Memory B cell (primary cell): ENCODE results near the gene DDN.

ENCODE experiments used
- ATAC-seq: fragments of 150-1000 bp; cut with Tn5 transposase; 2 replicates; pipeline ENCODE4 v1.10.0; 2021; ENCODE audit warnings: low read depth, mild to moderate bottlenecking, moderate library complexity
- DNase-seq, 2 donors: peaks; one replicate each; pipeline ENCODE4 v3.0.0; 2022; ENCODE audit warnings: low spot score in 2 of 2
- H3K27ac Mint-ChIP-seq: one replicate; pipeline ENCODE4 v1.8.0; 2022; ENCODE audit warnings: mild to moderate bottlenecking, moderate library complexity, mixed read lengths
- H3K27me3 Mint-ChIP-seq: one replicate; pipeline ENCODE4 v1.8.0; 2022; ENCODE audit warnings: mixed read lengths
- H3K36me3 Mint-ChIP-seq: one replicate; pipeline ENCODE4 v1.8.0; 2022; ENCODE audit warnings: mild to moderate bottlenecking, mixed read lengths
- H3K4me1 Mint-ChIP-seq: one replicate; pipeline ENCODE4 v1.8.0; 2022; ENCODE audit warnings: mixed read lengths
- H3K4me3 Mint-ChIP-seq: one replicate; pipeline ENCODE4 v1.8.0; 2022; ENCODE audit warnings: mild to moderate bottlenecking, moderate library complexity, mixed read lengths
- H3K9me3 Mint-ChIP-seq: one replicate; pipeline ENCODE4 v1.8.0; 2022; ENCODE audit warnings: mixed read lengths

The DDN gene

GRCh38 chr12:48990552-48990951 is 8.6 kb downstream of the DDN start:
- Mint-ChIP-seq H3K36me3 (no peaks in the 10 kb centered on the region), H3K27me3 (peaks cover 30% of the 10 kb centered on the region), H3K27ac (no peak overlapping the region), H3K4me3 (no peak overlapping the region), H3K9me3 (no peaks in the 10 kb centered on the region), H3K4me1 (peaks cover 12% of the 10 kb centered on the region)
- no peak for ATAC-seq
- no peak for DNase-seq

GRCh38 chr12:48988030-48988649 is 11.0 kb downstream of the DDN start:
- ATAC-seq, result peak; percentile 74
- Mint-ChIP-seq H3K4me1 (peaks cover 5% of the 10 kb centered on the region), H3K9me3 (no peaks in the 10 kb centered on the region), H3K4me3 (no peak overlapping the region), H3K36me3 (no peaks in the 10 kb centered on the region), H3K27me3 (peaks cover 20% of the 10 kb centered on the region), H3K27ac (no peak overlapping the region)
- DNase-seq, result peak; percentile 65 to 79

- no peak overlapping the region for H3K4me3 Mint-ChIP-seq
Observed at GRCh38 chr12:48986720-48987291, 12.4 kb downstream of the DDN start.

GRCh38 chr12:48985901-48986300 is 13.3 kb downstream of the DDN start:
- no peaks in the 10 kb centered on the region for H3K36me3 Mint-ChIP-seq
- H3K4me1 Mint-ChIP-seq, result peaks cover 13% of the 10 kb centered on the region
- no peak overlapping the region for H3K4me3 Mint-ChIP-seq
- H3K9me3 Mint-ChIP-seq, result no peaks in the 10 kb centered on the region
- peaks cover 27% of the 10 kb centered on the region for H3K27me3 Mint-ChIP-seq
- DNase-seq, result no peak
- ATAC-seq, result no peak
- no peak overlapping the region for H3K27ac Mint-ChIP-seq

More at GRCh38 chr12:48986720-48987291, 12.4 kb downstream of the DDN start:
- H3K27ac Mint-ChIP-seq, result no peak overlapping the region
- H3K9me3 Mint-ChIP-seq, result no peaks in the 10 kb centered on the region
- H3K27me3 Mint-ChIP-seq, result peaks cover 24% of the 10 kb centered on the region
- DNase-seq (no peak), ATAC-seq (no peak)
- peaks cover 7% of the 10 kb centered on the region for H3K4me1 Mint-ChIP-seq
- no peaks in the 10 kb centered on the region for H3K36me3 Mint-ChIP-seq

- H3K27me3 Mint-ChIP-seq, result peaks cover 23% of the 10 kb centered on the region
- peaks cover 16% of the 10 kb centered on the region for H3K4me1 Mint-ChIP-seq
- no peaks in the 10 kb centered on the region for H3K9me3 Mint-ChIP-seq
- ATAC-seq (no peak), DNase-seq (no peak)
- H3K27ac Mint-ChIP-seq, result no peak overlapping the region
- H3K4me3 Mint-ChIP-seq, result no peak overlapping the region
- no peaks in the 10 kb centered on the region for H3K36me3 Mint-ChIP-seq
Observed at GRCh38 chr12:48985475-48985897, 13.7 kb downstream of the DDN start.

GRCh38 chr12:48982397-48983080 is 16.6 kb downstream of the DDN start:
- Mint-ChIP-seq H3K27me3 (peaks cover 20% of the 10 kb centered on the region), H3K4me1 (peaks cover 27% of the 10 kb centered on the region), H3K9me3 (no peaks in the 10 kb centered on the region), H3K36me3 (no peaks in the 10 kb centered on the region), H3K4me3 (peak overlapping the region; percentile 44), H3K27ac (peak overlapping the region; percentile 88)
- ATAC-seq, result no peak
- no peak for DNase-seq

GRCh38 chr12:48981757-48982157 is 17.4 kb downstream of the DDN start:
- ATAC-seq (no peak), DNase-seq (no peak)
- Mint-ChIP-seq H3K27ac (peak overlapping the region; percentile 88), H3K4me3 (peak overlapping the region; percentile 85), H3K9me3 (no peaks in the 10 kb centered on the region), H3K4me1 (peaks cover 32% of the 10 kb centered on the region), H3K36me3 (no peaks in the 10 kb centered on the region), H3K27me3 (peaks cover 28% of the 10 kb centered on the region)

DNA sequence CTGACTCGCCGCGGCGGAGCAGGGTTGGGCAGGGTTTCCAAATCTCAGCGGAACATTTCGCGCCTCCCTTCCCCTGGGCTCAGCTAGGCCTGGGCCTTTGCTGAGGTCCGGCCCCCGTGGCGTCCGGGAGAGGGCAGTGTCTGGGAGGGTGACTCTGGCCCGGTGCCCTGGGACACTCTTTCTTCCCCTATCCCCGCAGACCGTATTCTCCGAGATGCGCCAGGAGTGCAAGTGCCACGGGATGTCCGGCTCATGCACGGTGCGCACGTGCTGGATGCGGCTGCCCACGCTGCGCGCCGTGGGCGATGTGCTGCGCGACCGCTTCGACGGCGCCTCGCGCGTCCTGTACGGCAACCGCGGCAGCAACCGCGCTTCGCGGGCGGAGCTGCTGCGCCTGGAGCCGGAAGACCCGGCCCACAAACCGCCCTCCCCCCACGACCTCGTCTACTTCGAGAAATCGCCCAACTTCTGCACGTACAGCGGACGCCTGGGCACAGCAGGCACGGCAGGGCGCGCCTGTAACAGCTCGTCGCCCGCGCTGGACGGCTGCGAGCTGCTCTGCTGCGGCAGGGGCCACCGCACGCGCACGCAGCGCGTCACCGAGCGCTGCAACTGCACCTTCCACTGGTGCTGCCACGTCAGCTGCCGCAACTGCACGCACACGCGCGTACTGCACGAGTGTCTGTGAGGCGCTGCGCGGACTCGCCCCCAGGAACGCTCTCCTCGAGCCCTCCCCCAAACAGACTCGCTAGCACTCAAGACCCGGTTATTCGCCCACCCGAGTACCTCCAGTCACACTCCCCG is 18.0 kb downstream of the DDN start:
- H3K36me3 Mint-ChIP-seq, result no peaks in the 10 kb centered on the region
- peak overlapping the region; percentile 85 for H3K4me3 Mint-ChIP-seq
- H3K27ac Mint-ChIP-seq, result peak overlapping the region; percentile 88
- ATAC-seq (peak; percentile 23), DNase-seq (no peak)
- H3K4me1 Mint-ChIP-seq, result peaks cover 32% of the 10 kb centered on the region
- no peaks in the 10 kb centered on the region for H3K9me3 Mint-ChIP-seq
- H3K27me3 Mint-ChIP-seq, result peaks cover 26% of the 10 kb centered on the region

- peak overlapping the region; percentile 85 for H3K4me3 Mint-ChIP-seq
- peak overlapping the region; percentile 56 for H3K27ac Mint-ChIP-seq
- peak; percentile 9 for ATAC-seq
- H3K36me3 Mint-ChIP-seq, result no peaks in the 10 kb centered on the region
- peaks cover 32% of the 10 kb centered on the region for H3K4me1 Mint-ChIP-seq
- peaks cover 23% of the 10 kb centered on the region for H3K27me3 Mint-ChIP-seq
- DNase-seq, result no peak
- H3K9me3 Mint-ChIP-seq, result no peaks in the 10 kb centered on the region
Observed at GRCh38 chr12:48980389-48980952, 18.7 kb downstream of the DDN start.

- Mint-ChIP-seq H3K27ac (peak overlapping the region; percentile 56), H3K9me3 (no peaks in the 10 kb centered on the region), H3K4me3 (peak overlapping the region; percentile 85), H3K4me1 (peaks cover 32% of the 10 kb centered on the region), H3K27me3 (peaks cover 21% of the 10 kb centered on the region), H3K36me3 (no peaks in the 10 kb centered on the region)
- peak; percentile 23 for ATAC-seq
- DNase-seq, result peak in 1 of 2 donors; percentile 48
Observed at GRCh38 chr12:48979602-48980388, 19.4 kb downstream of the DDN start.

GRCh38 chr12:48978741-48979601 is 20.2 kb downstream of the DDN start:
- DNase-seq (no peak), ATAC-seq (no peak)
- Mint-ChIP-seq H3K36me3 (no peaks in the 10 kb centered on the region), H3K9me3 (no peaks in the 10 kb centered on the region), H3K27ac (peak overlapping the region; percentile 32), H3K4me3 (peak overlapping the region; percentile 85), H3K27me3 (peaks cover 25% of the 10 kb centered on the region), H3K4me1 (peaks cover 32% of the 10 kb centered on the region)

DNA sequence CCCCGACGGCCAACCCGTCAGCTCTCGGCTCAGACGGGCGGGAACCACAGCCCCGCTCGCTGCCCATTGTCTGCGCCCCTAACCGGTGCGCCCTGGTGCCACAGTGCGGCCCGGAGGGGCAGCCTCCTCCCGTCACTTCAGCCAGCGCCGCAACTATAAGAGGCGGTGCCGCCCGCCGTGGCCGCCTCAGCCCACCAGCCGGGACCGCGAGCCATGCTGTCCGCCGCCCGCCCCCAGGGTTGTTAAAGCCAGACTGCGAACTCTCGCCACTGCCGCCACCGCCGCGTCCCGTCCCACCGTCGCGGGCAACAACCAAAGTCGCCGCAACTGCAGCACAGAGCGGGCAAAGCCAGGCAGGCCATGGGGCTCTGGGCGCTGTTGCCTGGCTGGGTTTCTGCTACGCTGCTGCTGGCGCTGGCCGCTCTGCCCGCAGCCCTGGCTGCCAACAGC is 20.9 kb downstream of the DDN start, which contains the start of gene WNT1:
Gene WNT1, plus strand, starts transcription at position 32 of the 450 bp plus-strand sequence. Its CDS starts 329 bp downstream, at position 361.
- no peaks in the 10 kb centered on the region for H3K9me3 Mint-ChIP-seq
- peak within 1 kb of the TSS; percentile 87 for H3K27ac Mint-ChIP-seq
- H3K4me3 Mint-ChIP-seq, result peak within 1 kb of the TSS; percentile 85
- peaks cover 32% of the 10 kb centered on the region for H3K4me1 Mint-ChIP-seq
- peaks cover 29% of the 10 kb centered on the region for H3K27me3 Mint-ChIP-seq
- ATAC-seq (peak; percentile 4), DNase-seq (no peak)
- H3K36me3 Mint-ChIP-seq, result no peaks in the 10 kb centered on the region
